Coronary artery (tissue), 2 donors: ENCODE results near the gene CLIP1.

Experiments
- DNase-seq: peaks from one replicate; pipeline ENCODE4 v3.0.0-alpha.2; 2017; ENCODE audit warnings: low spot score
- H3K27ac ChIP-seq, 2 donors: fragments of 200-600 bp; sonication (generic); one replicate each; pipeline ENCODE4 v1.5.1; 2016 to 2019
- H3K4me3 ChIP-seq: fragments of 200-600 bp; sonication (generic); 2 replicates; pipeline ENCODE4 v1.5.1; 2016; ENCODE audit warnings: mild to moderate bottlenecking, moderate library complexity
- TF ChIP-seq, protein P1 (sequence below): fragments of 200-600 bp; sonication (generic); IDR thresholded peaks from one replicate; pipeline ENCODE4 v1.5.1; 2019; ENCODE audit warnings: antibody characterized with exemption

CLIP1 gene

DNA sequence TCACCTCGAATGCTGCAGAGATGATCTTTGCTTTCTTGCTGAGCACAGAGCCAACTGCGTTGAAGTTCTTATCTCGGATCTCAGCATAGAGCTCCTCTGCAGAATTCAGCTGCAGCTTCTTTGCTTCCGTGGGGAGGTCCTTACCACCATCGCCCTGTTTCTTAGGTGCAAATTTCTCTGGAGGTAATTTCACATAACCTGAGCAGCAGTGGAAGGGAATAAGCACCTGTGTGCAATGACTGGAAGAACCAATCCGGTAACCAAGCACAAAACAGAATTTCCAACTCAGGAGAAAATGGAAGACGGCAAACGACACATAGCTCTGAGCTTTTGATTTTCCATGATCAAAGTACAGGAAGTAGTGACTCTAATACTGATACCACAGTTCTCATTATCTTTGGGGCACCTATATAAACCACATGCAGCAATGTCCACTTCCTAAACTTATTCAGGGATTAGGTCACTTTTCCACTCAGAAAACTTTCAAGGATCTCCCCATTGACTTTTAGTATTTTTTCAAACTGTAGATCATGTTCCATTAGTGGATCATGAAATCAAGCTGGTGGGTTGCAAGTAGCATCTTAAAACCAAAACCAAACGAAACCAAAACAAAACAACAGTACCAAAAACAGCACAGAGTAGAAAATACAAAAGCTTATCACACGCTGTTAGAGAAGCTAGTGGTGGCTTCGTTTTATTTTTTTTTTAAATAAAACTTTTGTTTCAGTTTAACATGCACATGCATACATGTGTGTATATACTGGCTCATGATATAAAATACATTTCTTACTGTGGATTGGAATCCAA lies 177.7 kb downstream of the CLIP1 start:
- DNase-seq = no peak
- Histone ChIP-seq H3K27ac (no peak overlapping the region), H3K4me3 (no peak overlapping the region)
- TF ChIP-seq, protein P1, sequence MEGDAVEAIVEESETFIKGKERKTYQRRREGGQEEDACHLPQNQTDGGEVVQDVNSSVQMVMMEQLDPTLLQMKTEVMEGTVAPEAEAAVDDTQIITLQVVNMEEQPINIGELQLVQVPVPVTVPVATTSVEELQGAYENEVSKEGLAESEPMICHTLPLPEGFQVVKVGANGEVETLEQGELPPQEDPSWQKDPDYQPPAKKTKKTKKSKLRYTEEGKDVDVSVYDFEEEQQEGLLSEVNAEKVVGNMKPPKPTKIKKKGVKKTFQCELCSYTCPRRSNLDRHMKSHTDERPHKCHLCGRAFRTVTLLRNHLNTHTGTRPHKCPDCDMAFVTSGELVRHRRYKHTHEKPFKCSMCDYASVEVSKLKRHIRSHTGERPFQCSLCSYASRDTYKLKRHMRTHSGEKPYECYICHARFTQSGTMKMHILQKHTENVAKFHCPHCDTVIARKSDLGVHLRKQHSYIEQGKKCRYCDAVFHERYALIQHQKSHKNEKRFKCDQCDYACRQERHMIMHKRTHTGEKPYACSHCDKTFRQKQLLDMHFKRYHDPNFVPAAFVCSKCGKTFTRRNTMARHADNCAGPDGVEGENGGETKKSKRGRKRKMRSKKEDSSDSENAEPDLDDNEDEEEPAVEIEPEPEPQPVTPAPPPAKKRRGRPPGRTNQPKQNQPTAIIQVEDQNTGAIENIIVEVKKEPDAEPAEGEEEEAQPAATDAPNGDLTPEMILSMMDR = no peak

- Histone ChIP-seq H3K27ac (no peak overlapping the region), H3K4me3 (no peak overlapping the region)
- TF ChIP-seq, protein P1 = no peak
- DNase-seq = no peak
Observed at GRCh38 chr12:122243965-122244364, 178.5 kb downstream of the CLIP1 start.

DNA sequence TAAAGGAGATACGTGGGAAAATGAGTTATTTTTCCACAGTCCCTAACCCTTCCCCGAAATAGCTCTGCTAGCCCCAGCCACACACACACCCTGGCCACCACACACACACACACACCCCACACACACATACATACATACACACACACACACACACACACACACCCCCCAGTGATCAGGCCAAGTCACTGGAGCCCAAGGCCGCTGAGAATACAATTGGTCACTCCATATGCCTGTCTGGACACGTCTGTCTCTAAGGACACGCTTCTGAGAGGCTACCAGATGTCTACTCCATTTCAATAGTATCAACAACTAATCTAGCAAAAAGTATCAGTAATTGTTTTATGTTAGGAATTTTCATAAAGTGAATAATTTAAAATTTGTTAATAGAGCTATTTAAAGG lies 183.6 kb downstream of the CLIP1 start:
- no peak overlapping the region for H3K4me3 ChIP-seq
- no peak overlapping the region for H3K27ac ChIP-seq
- TF ChIP-seq, protein P1 = no peak
- DNase-seq = no peak

DNA sequence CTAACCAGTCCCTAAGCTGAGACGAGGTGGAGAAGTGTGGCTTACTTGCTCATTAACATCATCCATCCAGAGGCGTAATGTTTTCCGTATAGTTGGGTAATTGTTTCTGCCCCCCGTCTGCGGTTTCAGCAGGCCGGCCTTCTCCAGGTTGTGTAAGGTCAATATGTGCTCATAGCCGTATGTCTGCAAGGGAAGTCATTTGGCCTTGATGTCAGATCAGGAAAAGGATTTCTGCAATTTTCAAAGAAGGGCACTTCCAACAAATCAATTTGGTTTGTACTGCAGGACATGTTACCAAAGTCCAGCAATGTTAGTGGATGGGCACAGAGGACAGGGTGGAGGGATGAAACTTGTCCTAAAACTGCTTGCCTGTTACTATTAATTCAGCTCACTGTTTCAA lies 186.7 kb downstream of the CLIP1 start:
- TF ChIP-seq, protein P1 = no peak
- Histone ChIP-seq H3K27ac (no peak overlapping the region), H3K4me3 (no peak overlapping the region)
- DNase-seq = no peak

GRCh38 chr12:122232691-122233090 lies 189.8 kb downstream of the CLIP1 start:
- TF ChIP-seq, protein P1 = no peak
- Histone ChIP-seq H3K4me3 (no peak overlapping the region), H3K27ac (no peak overlapping the region)
- DNase-seq = no peak

- DNase-seq = no peak
- H3K4me3 ChIP-seq = no peak overlapping the region
- no peak overlapping the region for H3K27ac ChIP-seq
- TF ChIP-seq, protein P1 = no peak
Observed at GRCh38 chr12:122230798-122231197, 191.7 kb downstream of the CLIP1 start.

- DNase-seq = no peak
- TF ChIP-seq, protein P1 = no peak
- no peak overlapping the region for H3K27ac ChIP-seq
- H3K4me3 ChIP-seq = no peak overlapping the region
Observed at GRCh38 chr12:122228092-122228491, 194.4 kb downstream of the CLIP1 start.
